Testis (tissue), 2 donors: ENCODE data around the gene NPEPL1.

Source experiments
- CTCF ChIP-seq, 3 experiments: fragments of 450-650 bp in 2 of 3; fragments of 200-600 bp in 1 of 3; sonication (generic) in 1 of 3; IDR thresholded peaks; one replicate each; pipeline ENCODE4 v1.5.1; 2016 to 2019; ENCODE audit warnings: antibody characterized with exemption in 3 of 3, mild to moderate bottlenecking in 2 of 3, moderate library complexity in 1 of 3
- POLR2A ChIP-seq: fragments of 450-650 bp; IDR thresholded peaks from one replicate; pipeline ENCODE4 v1.6.1; 2017; ENCODE audit warnings: antibody characterized with exemption, mild to moderate bottlenecking, moderate library complexity

DNA sequence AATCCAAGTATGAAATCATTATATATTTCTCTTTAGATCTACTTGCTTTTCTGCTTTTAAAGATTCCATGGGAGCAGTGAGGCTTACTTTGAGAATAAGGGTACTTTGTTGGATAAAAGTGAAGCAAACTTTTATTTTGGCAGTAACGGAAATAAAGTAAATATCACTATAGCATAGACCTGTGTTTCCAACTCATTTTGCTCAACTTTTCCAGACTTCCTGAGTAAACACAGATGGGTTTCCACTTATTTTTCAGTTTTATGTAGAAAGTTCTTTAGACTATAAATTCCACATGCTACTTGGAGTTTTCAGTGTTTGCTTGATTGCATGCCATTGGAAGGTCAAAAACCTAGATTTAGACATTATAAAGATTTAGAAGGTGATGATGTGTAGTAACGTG is 35.3 kb upstream of the NPEPL1 start:
- TF ChIP-seq CTCF (IDR thresholded peaks at IDR 0.05), result no peak
- no peak for TF ChIP-seq POLR2A
